GM06990 (cell line): ENCODE results near the gene MSH4.
"Not testable (repeated sequence)": the region's sequence is repeated elsewhere in the genome, so short reads cannot be mapped to it uniquely, and the experiment has no call there.

Experiments used
- DNase-seq: peaks from one replicate; pipeline ENCODE4 v3.0.0-alpha.2; 2011; ENCODE audit not compliant: insufficient read length; ENCODE audit errors: extremely low read depth
- H3K27me3 ChIP-seq: replicated peaks from 2 replicates; pipeline ENCODE4 v1.6.0; 2011; ENCODE audit warnings: low read length; ENCODE audit not compliant: control insufficient read depth, insufficient read depth
- H3K36me3 ChIP-seq: 2 replicates; pipeline ENCODE4 v1.5.1; 2011; ENCODE audit warnings: low read length; ENCODE audit not compliant: control insufficient read depth, insufficient read depth
- H3K4me3 ChIP-seq: replicated peaks from 2 replicates; pipeline ENCODE4 v1.5.1; 2011; ENCODE audit warnings: low read depth, mild to moderate bottlenecking, control low read depth, low read length
- CTCF ChIP-seq: IDR thresholded peaks from 2 replicates; pipeline ENCODE4 v1.5.1; 2011; ENCODE audit warnings: low read length, control low read depth, mild to moderate bottlenecking, inconsistent platforms; ENCODE audit not compliant: insufficient read depth, poor library complexity, severe bottlenecking

The MSH4 gene

GRCh38 chr1:75796376-75797272, at the start of gene MSH4:
Gene MSH4 (plus strand): TSS chr1:75796882. CDS start chr1:75796986, 104 bp downstream.
- peak; percentile 68 for DNase-seq
- Histone ChIP-seq H3K4me3 (no peak within 1 kb of the TSS), H3K27me3 (no peaks in the 10 kb centered on the region), H3K36me3 (peaks cover 15% of the 10 kb centered on the region)
- no peak for TF ChIP-seq CTCF

- H3K36me3 ChIP-seq: peaks cover 11% of the 10 kb centered on the region
Measured at GRCh38 chr1:75757210-75757609, 39.5 kb upstream of the MSH4 start.

GRCh38 chr1:75758543-75758942, 38.1 kb upstream of the MSH4 start:
- H3K4me3 ChIP-seq, H3K36me3 ChIP-seq, H3K27me3 ChIP-seq, DNase-seq: not testable (repeated sequence)

More at GRCh38 chr1:75757210-75757609, 39.5 kb upstream of the MSH4 start:
- not testable (repeated sequence) for H3K27me3 ChIP-seq, H3K4me3 ChIP-seq, DNase-seq

GRCh38 chr1:75764057-75764655, 32.5 kb upstream of the MSH4 start:
- Histone ChIP-seq H3K36me3 (no peaks in the 10 kb centered on the region; the same call in 1 of the 2 replicates), H3K4me3 (no peak overlapping the region), H3K27me3 (no peaks in the 10 kb centered on the region)
- TF ChIP-seq CTCF: no peak
- DNase-seq: no peak

- H3K27me3 ChIP-seq: no peaks in the 10 kb centered on the region
- no peaks in the 10 kb centered on the region; the same call in 1 of the 2 replicates for H3K36me3 ChIP-seq
- no peak for DNase-seq
- no peak overlapping the region for H3K4me3 ChIP-seq
- no peak for TF ChIP-seq CTCF
Measured at GRCh38 chr1:75765697-75766355, 30.9 kb upstream of the MSH4 start.

GRCh38 chr1:75768016-75768415, 28.7 kb upstream of the MSH4 start:
- Histone ChIP-seq H3K4me3 (no peak overlapping the region), H3K36me3 (no peaks in the 10 kb centered on the region), H3K27me3 (no peaks in the 10 kb centered on the region)
- no peak for TF ChIP-seq CTCF
- DNase-seq: no peak
